Activated naive CD4-positive, alpha-beta T cell treated with anti-CD3 and anti-CD28 coated beads, Interleukin-2, amount 10 ng/mL, durations not matched to agents 7 days and 5 days (primary cell): Measurements from ENCODE around the gene PRR18.

Experiments used
- CTCF ChIA-PET: fragments of 350-600 bp; sonication (Branson Sonifier 250); formaldehyde crosslinking; loops from one replicate; lab custom pipeline; 2021; ENCODE audit warnings: antibody characterized with exemption; lab: Charles Lee
- DNase-seq: peaks from one replicate; pipeline ENCODE4 v3.0.0-alpha.2; 2020
- H3K27ac Mint-ChIP-seq: one replicate; pipeline ENCODE4 v1.8.0; 2021; ENCODE audit warnings: mild to moderate bottlenecking, moderate library complexity, mixed read lengths
- H3K27me3 Mint-ChIP-seq: one replicate; pipeline ENCODE4 v1.8.0; 2021; ENCODE audit warnings: mild to moderate bottlenecking, mixed read lengths
- H3K36me3 Mint-ChIP-seq: one replicate; pipeline ENCODE4 v1.8.0; 2021; ENCODE audit warnings: mixed read lengths
- H3K4me1 Mint-ChIP-seq: one replicate; pipeline ENCODE4 v1.8.0; 2021; ENCODE audit warnings: mixed read lengths
- H3K4me3 Mint-ChIP-seq: one replicate; pipeline ENCODE4 v1.8.0; 2021; ENCODE audit warnings: mild to moderate bottlenecking, moderate library complexity, mixed read lengths
- H3K9me3 Mint-ChIP-seq: one replicate; pipeline ENCODE4 v1.8.0; 2021; ENCODE audit warnings: mixed read lengths

PRR18 gene

GRCh38 chr6:166284640-166285039 lies 23.6 kb downstream of the PRR18 start:
- H3K9me3 Mint-ChIP-seq: no peaks in the 10 kb centered on the region
- CTCF ChIA-PET: interaction anchor here (2.4 kb wide), 1 partner anchor 8 kb away, joined by 8 read pairs; no protein-coding TSS in a partner anchor
- no peaks in the 10 kb centered on the region for H3K4me1 Mint-ChIP-seq
- H3K4me3 Mint-ChIP-seq: no peak overlapping the region
- no peak for DNase-seq
- H3K36me3 Mint-ChIP-seq: no peaks in the 10 kb centered on the region
- no peak overlapping the region for H3K27ac Mint-ChIP-seq
- peaks cover 38% of the 10 kb centered on the region for H3K27me3 Mint-ChIP-seq

DNA sequence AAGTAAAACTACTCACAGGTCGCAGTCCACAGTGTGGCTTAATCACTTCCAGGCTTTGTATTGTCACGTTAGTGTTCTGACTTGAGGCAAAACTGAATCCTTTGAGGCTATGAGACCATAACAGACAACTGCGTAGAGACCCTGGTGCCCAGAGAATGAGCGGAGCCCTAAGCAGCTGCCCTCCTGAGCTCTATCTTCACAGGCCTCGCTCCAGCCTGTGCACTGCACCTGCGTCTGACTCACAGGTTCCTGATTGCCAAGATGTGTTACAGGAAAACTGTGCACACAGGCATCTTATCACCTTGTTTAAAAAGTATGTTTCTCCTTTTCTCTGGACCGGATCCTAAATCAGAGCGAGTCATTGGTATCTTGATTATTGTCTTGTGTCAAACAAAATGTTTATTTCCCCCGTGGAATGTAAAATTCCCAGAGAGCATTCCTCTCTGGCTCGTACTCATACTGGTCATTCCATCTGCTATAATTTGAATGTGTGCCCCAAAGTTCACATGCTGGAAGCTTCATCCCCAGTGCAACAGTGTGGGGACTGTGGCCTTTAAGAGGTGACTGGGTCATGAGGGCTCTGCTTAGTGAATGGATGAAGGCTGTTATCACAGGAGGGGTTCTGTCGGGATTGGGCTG lies 25.7 kb downstream of the PRR18 start:
- no peak for DNase-seq
- Mint-ChIP-seq H3K27me3 (peaks cover 41% of the 10 kb centered on the region), H3K27ac (no peak overlapping the region), H3K4me3 (no peak overlapping the region), H3K9me3 (no peaks in the 10 kb centered on the region), H3K4me1 (no peaks in the 10 kb centered on the region), H3K36me3 (no peaks in the 10 kb centered on the region)
- CTCF ChIA-PET: interaction anchor here (3.7 kb wide), 1 partner anchor 117 kb away, joined by 23 read pairs; no protein-coding TSS in a partner anchor

- peaks cover under 1% of the 10 kb centered on the region for H3K4me1 Mint-ChIP-seq
- no peaks in the 10 kb centered on the region for H3K36me3 Mint-ChIP-seq
- H3K9me3 Mint-ChIP-seq: no peaks in the 10 kb centered on the region
- no peak overlapping the region for H3K4me3 Mint-ChIP-seq
- no peak for DNase-seq
- peaks cover 44% of the 10 kb centered on the region for H3K27me3 Mint-ChIP-seq
- no peak overlapping the region for H3K27ac Mint-ChIP-seq
- CTCF ChIA-PET: interaction anchor here (1.1 to 3.7 kb wide), 3 partner anchors 30 to 119 kb away, joined by 3 to 23 read pairs (median 4); no protein-coding TSS in a partner anchor
These were observed 27.1 kb downstream of the PRR18 start for GRCh38 chr6:166281104-166281503.

DNA sequence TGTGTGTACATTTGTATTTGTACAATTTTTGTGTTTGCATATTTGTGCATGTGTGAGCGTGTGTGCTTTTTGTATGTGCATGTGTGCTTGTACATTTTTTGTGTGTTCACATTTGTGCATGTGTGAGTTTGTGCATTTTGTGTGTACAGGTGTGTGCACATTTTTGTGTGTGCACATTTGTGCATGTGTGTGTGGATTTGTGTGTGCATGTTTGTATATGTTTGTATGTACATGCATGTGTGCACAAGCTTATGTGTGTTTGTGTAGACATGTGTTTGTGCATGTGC lies 28.9 kb downstream of the PRR18 start:
- no peak for DNase-seq
- Mint-ChIP-seq H3K27me3 (peaks cover 43% of the 10 kb centered on the region), H3K27ac (no peak overlapping the region), H3K9me3 (no peaks in the 10 kb centered on the region), H3K4me1 (peaks cover 7% of the 10 kb centered on the region), H3K4me3 (no peak overlapping the region), H3K36me3 (no peaks in the 10 kb centered on the region)
- CTCF ChIA-PET: interaction anchor here (0.7 to 3.7 kb wide), 5 partner anchors 32 to 121 kb away, joined by 3 to 23 read pairs (median 3); no protein-coding TSS in a partner anchor

GRCh38 chr6:166278579-166279392 lies 29.4 kb downstream of the PRR18 start:
- H3K4me3 Mint-ChIP-seq: no peak overlapping the region
- peaks cover 37% of the 10 kb centered on the region for H3K27me3 Mint-ChIP-seq
- no peaks in the 10 kb centered on the region for H3K9me3 Mint-ChIP-seq
- H3K4me1 Mint-ChIP-seq: peaks cover 7% of the 10 kb centered on the region
- DNase-seq: no peak
- H3K36me3 Mint-ChIP-seq: no peaks in the 10 kb centered on the region
- H3K27ac Mint-ChIP-seq: no peak overlapping the region
- CTCF ChIA-PET: interaction anchor here (0.7 to 3.7 kb wide), 2 partner anchors 109 to 121 kb away, joined by 3 to 23 read pairs; no protein-coding TSS in a partner anchor

- DNase-seq: no peak
- Mint-ChIP-seq H3K27me3 (peaks cover 36% of the 10 kb centered on the region), H3K36me3 (no peaks in the 10 kb centered on the region), H3K4me3 (no peak overlapping the region), H3K9me3 (no peaks in the 10 kb centered on the region), H3K4me1 (peaks cover 7% of the 10 kb centered on the region), H3K27ac (no peak overlapping the region)
- CTCF ChIA-PET: interaction anchor here (1.3 to 2.8 kb wide), 4 partner anchors 19 to 123 kb away, joined by 3 to 19 read pairs (median 12); no protein-coding TSS in a partner anchor
These were observed 30.2 kb downstream of the PRR18 start for GRCh38 chr6:166277892-166278578.

GRCh38 chr6:166277018-166277417 lies 31.2 kb downstream of the PRR18 start:
- CTCF ChIA-PET: interaction anchor here (1.3 to 2.8 kb wide), 7 partner anchors 8 to 124 kb away, joined by 3 to 19 read pairs (median 8); no protein-coding TSS in a partner anchor
- DNase-seq: no peak
- Mint-ChIP-seq H3K9me3 (no peaks in the 10 kb centered on the region), H3K27ac (no peak overlapping the region), H3K4me3 (no peak overlapping the region), H3K27me3 (peaks cover 40% of the 10 kb centered on the region), H3K36me3 (no peaks in the 10 kb centered on the region), H3K4me1 (peaks cover 7% of the 10 kb centered on the region)

DNA sequence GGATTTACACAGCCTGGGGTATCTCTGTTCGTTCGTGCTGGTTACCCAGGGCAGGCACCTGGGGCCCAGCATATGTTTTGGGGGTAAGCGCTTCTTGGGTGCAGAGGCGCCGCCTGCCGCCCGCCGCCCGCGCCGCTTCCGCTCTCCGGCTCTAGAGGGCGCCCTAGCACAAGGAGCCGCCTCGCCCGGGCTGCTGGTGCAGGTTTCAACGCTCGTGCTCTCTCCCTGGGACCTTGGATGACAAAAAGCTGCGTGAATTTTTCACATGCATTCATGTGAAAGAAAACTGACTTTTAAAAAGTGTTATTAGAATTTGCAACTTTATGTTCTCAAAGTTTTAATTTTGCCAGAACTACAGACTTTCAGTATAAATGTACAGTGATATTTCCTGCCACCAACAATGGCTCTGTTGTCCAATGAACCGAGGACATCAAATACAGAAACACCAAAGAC lies 32.5 kb downstream of the PRR18 start:
- Mint-ChIP-seq H3K4me3 (no peak overlapping the region), H3K4me1 (peaks cover 7% of the 10 kb centered on the region), H3K9me3 (no peaks in the 10 kb centered on the region), H3K27ac (no peak overlapping the region), H3K27me3 (peaks cover 36% of the 10 kb centered on the region), H3K36me3 (no peaks in the 10 kb centered on the region)
- CTCF ChIA-PET: interaction anchor here (0.7 to 2.8 kb wide), 9 partner anchors 9 to 129 kb away, joined by 4 to 19 read pairs (median 6); no protein-coding TSS in a partner anchor
- peak; percentile 81 for DNase-seq

GRCh38 chr6:166274739-166275370 lies 33.3 kb downstream of the PRR18 start:
- Mint-ChIP-seq H3K27me3 (peaks cover 39% of the 10 kb centered on the region), H3K27ac (no peak overlapping the region), H3K4me1 (peaks cover 7% of the 10 kb centered on the region), H3K4me3 (no peak overlapping the region), H3K9me3 (no peaks in the 10 kb centered on the region), H3K36me3 (no peaks in the 10 kb centered on the region)
- DNase-seq: no peak
- CTCF ChIA-PET: interaction anchor here (0.6 to 1.7 kb wide), 7 partner anchors 13 to 126 kb away, joined by 3 to 7 read pairs (median 3); no protein-coding TSS in a partner anchor

GRCh38 chr6:166274163-166274562 lies 34.0 kb downstream of the PRR18 start:
- Mint-ChIP-seq H3K9me3 (no peaks in the 10 kb centered on the region), H3K36me3 (no peaks in the 10 kb centered on the region), H3K4me3 (no peak overlapping the region), H3K27ac (no peak overlapping the region), H3K4me1 (peaks cover 7% of the 10 kb centered on the region), H3K27me3 (peaks cover 36% of the 10 kb centered on the region)
- CTCF ChIA-PET: interaction anchor here (0.6 to 1.7 kb wide), 7 partner anchors 12 to 126 kb away, joined by 3 to 7 read pairs (median 3); no protein-coding TSS in a partner anchor
- no peak for DNase-seq

GRCh38 chr6:166271376-166271765 lies 36.8 kb downstream of the PRR18 start:
- Mint-ChIP-seq H3K4me1 (peaks cover 7% of the 10 kb centered on the region), H3K27me3 (peaks cover 29% of the 10 kb centered on the region), H3K36me3 (no peaks in the 10 kb centered on the region), H3K9me3 (no peaks in the 10 kb centered on the region), H3K4me3 (no peak overlapping the region), H3K27ac (no peak overlapping the region)
- DNase-seq: no peak
- CTCF ChIA-PET: no interaction called here

DNA sequence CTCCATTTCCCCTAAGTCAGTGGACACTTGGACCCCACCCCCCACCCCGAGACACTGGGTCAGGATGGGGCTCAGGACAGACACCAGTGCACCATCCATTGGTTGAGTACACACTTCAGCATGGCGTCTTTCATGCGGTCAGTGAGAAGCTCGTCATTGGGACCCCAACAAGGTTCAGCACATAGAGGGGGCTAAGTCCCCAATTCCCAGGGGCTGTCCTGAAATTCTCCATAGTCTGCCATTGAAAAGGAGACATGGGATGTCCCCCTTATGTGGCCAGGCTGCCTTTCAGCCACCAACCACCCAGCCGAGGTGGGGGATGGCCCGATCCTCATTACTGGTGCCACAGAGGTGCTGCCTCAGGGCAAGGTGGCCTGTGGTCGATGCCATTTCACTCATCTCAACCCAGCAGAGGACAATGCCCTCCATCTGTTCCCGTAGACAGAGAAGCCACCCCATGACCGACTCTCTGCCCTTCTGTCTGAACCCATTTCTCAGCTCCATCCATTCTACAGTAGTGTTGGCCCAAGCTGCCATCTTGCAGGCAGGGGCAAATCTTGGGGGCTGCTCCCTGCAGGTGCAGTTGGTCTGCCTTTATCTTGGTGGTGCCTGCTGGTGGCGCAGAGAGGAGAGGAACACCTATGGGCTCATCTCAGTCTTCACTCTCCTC lies 37.4 kb downstream of the PRR18 start:
- no peak for DNase-seq
- H3K4me1 Mint-ChIP-seq: peaks cover 4% of the 10 kb centered on the region
- H3K27me3 Mint-ChIP-seq: peaks cover 29% of the 10 kb centered on the region
- no peaks in the 10 kb centered on the region for H3K36me3 Mint-ChIP-seq
- H3K27ac Mint-ChIP-seq: no peak overlapping the region
- CTCF ChIA-PET: no interaction called here
- no peak overlapping the region for H3K4me3 Mint-ChIP-seq
- no peaks in the 10 kb centered on the region for H3K9me3 Mint-ChIP-seq
